C4-2B (cell line): ENCODE results near the gene RNASET2.

Experiments used
- CTCF ChIP-seq: fragments of 450-650 bp; conservative IDR thresholded peaks from 2 replicates; pipeline ENCODE4 v1.5.1; 2017; ENCODE audit warnings: mild to moderate bottlenecking
- ZFX ChIP-seq: fragments of 450-650 bp; IDR thresholded peaks from 2 replicates; pipeline ENCODE4 v1.6.1; 2017

GRCh38 chr6:166916824-166917223, 39.5 kb downstream of the RNASET2 start:
- no peak for TF ChIP-seq CTCF
- TF ChIP-seq ZFX: no peak
